ENCODE measurements around the gene SCN7A.
"Not testable (repeated sequence)": the region's sequence is repeated elsewhere in the genome, so short reads cannot be mapped to it uniquely, and the experiment has no call there.

Gene SCN7A

DNA sequence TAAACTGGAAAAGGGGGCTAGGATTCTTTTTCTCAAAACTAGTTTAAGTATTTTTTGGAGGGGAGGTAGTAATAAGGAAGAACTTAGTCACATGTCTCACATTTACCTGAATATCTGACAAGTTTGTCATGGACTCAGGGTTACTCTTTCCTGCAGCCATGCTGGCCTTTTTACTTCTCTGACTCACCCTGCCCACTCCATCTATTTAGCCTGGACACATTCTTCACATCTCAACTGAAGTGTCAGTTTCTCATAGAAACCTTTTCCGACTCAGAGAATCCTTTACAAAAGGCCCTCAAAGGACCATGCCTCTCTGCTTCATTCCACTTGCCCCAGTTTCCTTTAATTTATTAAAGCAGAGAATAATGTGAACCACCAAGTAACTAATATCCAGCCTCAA lies 42.6 kb downstream of the SCN7A start:
- no peak for DNase-seq

DNA sequence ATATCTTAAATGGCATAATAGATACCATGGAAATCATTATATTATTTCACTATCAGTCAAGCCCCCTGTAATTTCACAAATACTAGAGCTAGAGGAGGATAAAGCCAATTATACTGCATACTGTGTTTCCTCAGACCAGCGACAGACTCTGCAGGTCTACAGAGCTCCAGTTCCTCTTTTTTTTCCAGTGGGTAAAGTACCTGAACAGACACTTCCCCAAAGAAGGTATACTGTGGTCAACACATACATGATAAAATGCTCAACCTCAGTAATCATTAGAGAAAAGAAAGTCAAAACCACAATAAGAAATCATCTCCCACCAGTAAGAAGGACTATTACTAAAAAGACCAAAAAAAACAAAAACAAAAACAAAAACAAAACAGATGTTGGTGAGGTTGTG lies 44.6 kb downstream of the SCN7A start:
- no peak for DNase-seq

DNA sequence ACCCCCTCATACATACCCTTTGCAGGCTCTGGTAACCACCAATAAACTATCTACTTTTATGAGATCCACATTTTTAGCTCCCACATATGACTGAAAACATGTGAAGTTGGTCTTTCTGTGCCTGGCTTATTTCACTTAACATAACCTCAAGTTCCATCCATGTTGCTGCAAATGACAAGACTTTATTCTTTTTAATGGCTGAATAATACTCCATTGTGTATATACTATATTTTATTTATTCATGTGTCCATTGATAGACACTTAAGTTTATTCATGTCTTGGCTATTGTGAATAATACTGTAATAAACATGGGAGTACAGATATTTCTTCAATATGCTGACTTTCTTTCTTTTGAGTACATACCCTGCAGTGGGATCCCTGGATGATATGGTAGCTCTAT lies 45.9 kb downstream of the SCN7A start:
- no peak for DNase-seq

DNA sequence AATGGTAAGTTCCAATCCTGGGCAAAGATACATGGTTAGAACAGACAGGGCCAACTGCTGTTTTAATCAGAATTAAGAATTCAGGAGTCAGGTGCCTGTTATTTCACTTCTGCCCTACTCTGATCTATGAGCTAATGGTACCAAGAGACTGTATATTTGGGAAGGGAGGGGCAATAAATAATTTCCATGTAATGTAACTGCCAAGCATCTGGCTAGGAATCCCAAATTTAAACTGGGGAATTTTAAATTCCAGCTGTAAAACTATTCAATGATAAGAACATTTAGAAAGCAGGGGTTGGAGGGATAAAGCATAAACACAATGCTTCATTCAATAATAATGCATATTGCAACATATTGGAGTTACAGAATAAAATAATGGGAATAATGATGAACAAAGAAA lies 49.7 kb downstream of the SCN7A start:
- no peak for DNase-seq

DNA sequence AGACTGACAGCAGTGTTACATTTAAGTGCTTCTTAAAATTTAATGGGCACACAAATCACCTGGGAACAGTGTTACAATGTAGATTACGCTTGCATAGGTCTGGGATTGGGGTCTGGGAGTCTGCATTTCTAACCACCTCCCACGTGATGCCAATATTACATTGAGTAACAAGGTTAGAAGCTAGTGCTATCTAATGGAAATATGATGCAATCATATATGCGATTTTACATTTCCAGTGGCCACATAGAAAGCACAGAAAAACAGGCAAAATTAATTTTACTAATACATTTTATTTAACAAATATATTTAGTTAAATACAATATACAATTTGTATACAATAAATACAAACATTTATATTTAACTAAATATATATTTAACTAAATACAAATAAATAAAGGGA lies 53.7 kb downstream of the SCN7A start:
- DNase-seq: no peak

DNA sequence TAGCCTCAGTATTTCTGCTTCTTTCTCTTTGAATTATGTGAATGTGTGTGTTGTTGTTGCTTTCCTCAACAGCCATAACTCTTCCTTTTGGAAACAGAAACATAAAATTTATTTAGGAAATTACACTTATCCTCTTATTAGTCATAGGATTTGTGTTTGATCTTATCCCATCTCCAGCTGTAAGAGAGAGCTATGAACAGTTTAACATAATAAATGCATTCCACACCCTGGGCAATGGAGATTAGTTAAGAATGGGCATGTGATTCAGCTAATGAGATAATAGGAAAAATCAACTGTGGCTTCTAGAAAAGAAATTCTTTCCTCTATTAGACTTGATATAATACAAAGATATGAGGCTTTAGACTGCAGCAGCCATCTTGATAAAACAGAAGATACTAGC lies 55.0 kb downstream of the SCN7A start:
- no peak for DNase-seq

DNA sequence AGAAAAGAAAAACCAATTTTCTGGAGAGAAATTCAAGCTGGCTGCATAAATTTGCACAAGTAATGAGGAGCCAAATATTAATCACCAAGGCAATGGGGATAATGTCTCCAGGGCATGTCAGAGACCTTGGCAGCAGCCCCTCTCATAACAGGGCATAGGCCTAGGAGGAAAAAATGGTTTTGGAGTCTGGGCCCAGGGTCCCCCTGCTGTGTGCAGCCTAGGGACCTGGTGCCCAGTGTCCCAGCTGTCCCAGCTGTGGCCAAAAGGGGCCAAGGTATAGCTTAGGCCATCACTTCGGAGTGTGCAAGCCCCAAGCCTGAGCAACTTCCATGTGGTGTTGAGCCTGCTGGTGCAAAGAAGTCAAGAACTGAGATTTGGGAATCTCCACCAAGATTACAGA lies 57.1 kb downstream of the SCN7A start:
- no peak for DNase-seq

DNA sequence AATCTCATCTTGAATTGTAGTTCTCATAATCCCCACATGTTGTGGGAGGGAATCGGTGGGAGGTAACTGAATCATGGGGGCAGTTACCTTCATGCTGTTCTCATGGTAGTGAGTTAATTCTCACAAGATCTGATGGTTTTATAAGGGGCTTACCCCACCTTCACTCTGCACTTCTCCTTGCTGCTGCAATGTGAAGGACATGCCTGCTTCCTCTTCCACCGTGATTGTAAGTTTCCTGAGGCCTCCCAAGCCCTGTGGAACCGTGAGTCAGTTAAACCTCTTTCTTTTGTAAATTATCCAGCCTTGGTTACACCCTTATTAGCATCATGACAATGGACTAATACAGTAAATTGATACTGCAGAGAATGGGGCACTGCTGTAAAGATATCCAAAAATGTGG lies 57.9 kb downstream of the SCN7A start:
- DNase-seq: no peak

DNA sequence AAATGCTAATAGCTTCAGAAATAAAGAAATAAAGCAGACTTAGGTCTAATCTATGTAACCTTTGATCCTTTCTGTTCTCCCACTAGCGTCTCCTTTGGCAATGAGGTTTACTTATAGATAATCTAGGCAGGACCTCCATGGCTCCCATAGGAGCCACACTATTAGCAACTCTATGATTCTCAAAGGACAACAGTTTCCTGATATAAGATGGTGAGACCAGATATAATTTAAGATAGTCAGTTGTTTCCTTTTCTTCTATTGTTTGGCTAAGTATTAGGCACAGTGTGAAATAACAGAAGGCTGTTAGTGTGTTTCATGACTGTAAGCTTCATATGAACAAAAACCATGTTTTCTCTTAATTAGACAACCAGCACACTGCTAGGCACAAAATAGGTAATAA lies 59.6 kb downstream of the SCN7A start:
- DNase-seq: no peak

DNA sequence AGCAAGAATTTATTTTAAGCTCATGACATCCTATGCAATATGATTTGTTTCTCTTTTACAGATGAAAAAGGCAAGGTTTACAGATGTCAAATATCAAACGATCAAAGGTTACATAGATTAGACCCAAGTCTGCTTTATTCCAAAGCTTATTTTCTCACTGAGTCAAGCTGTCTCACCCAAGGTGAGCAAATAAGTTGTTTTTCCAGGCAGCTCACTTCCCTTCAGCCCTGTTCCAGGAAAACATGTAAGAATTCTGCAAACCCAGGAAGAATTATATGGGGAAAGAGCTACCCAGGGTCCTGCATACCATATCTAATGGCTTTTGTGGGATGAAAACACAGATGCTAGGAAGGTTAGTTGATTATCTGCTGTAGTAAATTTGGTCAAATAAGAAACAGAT lies 60.6 kb downstream of the SCN7A start:
- DNase-seq: no peak

DNA sequence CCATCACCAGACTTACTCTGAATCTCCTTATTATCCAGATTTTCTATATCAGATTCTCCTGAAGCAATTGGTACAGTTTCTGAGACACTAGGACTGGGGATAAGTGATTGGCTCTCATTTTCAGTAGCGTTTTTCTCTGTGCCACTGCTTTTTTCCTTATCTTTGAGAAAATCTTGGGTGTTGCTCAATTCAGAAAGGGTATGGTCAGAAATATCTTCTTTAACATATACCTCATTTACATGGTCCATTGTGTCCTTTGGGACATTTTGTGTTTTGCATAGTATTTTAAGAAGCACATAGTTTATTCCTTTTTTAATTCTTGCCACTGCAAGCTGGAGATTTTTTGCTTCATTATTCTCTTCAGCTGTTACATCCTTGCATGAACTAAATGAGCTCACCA lies 61.7 kb downstream of the SCN7A start:
- no peak for DNase-seq

DNA sequence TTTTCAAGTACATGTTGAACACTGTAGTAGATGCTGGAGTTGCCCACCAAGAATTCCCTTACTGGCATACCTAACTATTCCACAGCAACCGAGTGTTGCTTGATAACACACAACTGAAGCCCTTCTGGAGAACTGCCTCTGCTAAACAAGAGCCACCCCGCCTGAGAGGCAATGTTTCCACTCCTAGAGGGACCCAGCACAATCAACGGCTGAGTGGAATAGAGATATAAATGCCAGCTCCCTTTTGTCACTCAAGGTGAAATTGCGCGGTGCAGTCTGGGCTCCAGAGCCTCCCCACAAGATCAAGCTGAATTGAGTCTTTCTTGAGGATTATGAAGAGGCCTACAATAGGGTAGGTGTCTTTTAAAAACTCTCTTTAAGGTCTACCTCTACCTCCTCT lies 69.2 kb downstream of the SCN7A start:
- no peak for DNase-seq

DNA sequence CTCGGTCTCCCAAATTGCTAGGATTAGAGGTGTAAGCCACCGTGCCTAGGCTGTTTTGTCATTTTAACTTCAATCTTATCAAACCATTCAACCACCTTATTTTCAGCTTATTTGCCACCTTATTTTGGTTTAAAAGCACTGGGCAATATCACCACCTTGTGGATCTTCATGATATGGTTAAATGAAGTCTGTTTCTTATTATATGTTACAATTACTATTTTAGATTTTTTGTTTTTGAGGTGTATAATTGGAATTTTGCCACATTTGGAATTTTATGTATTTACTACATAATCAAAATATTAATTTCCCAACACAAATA lies 74.5 kb downstream of the SCN7A start:
- DNase-seq: no peak

DNA sequence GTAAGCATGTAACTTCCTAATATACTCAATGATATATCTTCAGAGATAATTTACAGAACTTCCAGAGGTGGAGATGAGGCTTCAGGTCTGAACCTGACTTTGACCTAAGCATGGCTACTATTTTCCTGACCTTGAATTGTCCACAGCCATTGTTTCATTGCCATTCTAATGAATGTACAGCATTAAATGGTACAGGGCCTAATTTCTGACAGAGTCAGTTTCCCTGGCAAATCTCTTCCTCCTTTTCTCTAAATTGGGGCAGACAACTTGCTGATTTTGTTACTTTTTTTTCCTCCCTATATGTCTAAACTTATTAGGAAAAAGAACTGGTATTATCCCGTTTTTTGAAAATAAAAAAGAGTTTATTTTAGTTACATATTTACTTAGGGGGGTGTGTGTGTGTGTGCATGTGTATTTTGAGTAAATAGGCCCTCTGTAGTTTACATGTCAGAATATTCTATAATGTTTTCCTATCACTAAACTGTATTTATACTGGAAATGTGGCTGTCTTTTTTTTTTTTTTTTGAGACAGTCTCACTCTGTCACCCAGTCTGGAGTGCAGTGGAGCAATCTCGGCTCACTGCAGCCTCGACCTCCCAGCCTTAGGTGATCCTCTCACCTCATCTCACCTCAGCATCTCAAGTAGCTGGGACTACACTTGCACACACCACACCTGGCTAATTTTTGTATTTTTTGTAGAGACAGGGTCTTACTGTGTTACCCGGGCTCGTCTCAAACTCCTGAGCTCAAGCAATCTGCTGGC lies 75.0 kb downstream of the SCN7A start:
- DNase-seq: no peak

DNA sequence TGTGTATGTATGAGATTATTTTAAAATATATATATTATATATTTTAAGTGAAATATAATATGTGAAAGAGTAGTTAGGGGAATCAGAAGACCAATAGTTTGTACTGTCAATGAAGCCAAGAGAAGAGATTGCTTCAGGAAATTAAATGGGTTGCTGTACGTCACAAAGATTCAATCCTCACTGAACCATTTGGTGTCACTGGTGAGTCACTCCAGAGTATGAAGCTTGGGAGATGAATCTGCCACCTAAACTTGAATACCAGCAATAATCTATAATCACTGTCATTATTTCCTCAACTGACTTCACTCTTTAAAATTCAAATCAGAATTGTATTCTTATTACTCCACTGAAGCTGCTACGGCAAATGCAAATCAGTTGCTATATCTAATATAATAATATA lies 76.4 kb downstream of the SCN7A start:
- DNase-seq: no peak

DNA sequence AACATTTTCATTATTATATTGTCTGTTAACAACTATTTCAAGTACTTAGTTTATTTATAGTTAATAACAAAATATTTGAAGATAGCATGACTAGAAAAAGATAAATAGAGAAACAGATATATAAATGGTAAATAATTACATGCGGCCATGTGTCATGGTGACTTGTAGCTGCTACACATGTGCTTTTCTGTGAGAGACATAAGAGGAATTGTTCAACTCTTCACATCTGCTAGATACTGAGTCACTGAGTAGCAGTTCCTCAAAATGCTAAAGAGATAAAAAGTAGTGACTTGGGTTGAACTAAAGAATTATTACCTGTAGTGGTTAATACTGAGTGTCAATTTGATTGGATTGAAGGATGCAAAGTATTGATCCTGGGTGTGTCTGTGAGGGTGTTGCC lies 80.8 kb downstream of the SCN7A start:
- no peak for DNase-seq

DNA sequence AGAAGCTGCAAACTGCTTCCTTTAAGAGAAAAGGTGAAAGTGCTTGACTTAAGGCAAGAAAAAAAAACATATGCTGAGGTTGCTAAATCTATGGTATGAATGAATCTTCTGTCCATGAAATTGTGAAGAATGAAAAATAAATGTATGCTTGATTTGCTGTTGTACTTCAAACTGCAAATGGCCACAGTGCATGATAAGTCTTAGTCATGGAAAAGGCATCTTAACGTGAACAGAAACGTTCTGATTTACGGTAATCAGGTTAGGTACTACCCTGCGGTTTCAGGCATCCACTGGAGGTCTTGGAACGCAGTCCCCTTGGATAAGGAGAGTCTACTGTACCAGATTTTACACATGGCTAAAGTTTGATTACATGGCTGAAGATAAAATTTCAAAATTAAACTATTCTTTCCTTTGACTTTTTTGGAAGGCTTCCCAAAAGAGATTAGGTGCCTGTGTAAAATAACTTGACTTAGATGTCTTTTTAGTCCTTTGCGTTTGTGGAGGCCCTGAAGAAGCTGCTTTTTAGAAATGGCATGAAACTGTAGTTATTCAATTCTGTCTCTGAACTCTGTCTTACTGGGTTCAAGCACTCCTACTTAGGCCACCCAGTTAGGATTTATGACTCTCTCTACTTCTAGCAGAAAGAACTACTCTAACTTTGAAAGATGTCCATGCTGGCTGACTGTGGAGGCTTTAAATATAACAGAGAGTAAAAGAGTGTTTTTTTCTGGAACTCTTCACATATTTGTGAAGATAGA lies 82.4 kb downstream of the SCN7A start:
- DNase-seq: no peak

DNA sequence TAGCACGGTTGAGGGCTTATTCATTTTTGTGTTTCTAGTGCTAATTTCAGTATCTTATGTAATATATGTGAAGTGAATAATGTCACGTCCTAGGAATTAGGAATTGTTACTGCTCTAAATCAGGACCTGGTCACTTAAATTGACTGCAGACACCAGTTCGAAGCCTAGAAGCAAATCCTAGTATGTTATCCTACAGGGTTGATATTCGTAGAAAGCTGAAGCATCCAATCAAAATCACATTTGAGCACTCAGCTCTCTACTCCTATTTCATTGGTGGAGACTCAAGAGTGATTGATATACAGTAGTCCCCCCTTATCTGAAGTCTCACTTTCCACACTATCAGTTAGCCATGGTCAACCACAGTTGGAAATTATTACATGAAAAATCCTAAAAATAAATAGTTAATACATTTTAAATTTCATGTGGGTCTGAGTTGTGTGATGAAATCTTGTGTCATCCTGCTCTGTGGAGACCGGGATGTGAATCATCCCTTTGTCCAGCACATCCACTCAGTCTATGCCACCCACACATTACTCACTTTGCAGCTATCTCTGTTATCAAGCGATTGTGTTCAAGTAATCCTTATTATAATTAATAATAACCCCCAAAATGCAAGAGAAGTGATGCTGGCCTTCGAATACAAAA lies 83.1 kb downstream of the SCN7A start:
- DNase-seq: no peak

DNA sequence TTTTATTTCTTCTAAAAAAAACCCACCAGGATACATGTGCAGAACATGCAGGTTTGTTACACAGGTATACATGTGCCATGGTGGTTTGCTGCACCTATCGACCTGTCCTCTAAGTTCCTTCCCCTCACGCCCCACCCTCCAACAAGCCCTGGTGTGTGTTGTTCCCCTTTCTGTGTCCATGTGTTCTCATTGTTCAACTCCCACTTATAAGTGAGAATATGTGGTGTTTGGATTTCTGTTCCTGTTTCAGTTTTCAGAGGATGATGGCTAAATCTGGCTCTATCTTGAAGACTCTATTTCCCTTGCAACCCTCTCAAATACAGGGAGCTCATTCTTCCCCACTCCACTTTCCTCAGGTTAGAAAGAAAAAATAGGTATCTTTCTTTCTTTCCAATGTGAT lies 86.3 kb downstream of the SCN7A start:
- DNase-seq: not testable (repeated sequence)

DNA sequence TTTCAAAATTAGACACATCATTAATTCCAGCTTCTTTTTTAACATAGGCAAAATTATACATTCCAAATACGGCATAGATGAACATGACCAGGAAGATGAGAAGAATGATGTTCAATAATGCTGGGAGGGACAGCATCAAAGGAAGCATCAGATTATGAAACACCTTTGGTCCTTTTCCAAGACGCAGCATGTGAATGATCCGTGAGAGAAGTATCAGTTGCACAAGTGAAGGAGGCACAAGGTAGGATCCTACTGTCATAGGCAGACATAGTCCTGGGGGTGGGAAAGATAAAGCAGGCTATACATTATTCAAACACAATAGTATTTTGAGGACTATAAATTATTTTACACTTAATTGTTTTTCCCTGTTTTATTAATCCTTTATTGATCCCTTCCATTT lies 87.7 kb downstream of the SCN7A start:
- DNase-seq: no peak

DNA sequence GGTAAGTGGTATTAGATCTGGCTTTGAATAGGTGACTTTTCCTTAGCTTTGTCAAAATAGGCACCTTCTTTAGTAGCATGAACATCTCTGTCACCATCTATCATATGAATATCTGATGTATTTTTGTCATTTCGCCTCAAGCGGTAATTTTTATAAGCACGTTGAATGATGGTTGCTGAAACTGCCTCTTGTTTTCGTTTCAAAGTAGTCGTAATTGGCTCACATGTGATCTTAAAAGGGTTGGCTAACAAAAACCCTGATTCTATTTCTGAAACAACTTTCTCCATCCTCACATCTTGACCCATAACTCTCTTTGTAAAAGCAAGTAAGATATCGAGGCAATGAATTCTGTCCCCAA lies 88.5 kb downstream of the SCN7A start:
- DNase-seq: no peak

DNA sequence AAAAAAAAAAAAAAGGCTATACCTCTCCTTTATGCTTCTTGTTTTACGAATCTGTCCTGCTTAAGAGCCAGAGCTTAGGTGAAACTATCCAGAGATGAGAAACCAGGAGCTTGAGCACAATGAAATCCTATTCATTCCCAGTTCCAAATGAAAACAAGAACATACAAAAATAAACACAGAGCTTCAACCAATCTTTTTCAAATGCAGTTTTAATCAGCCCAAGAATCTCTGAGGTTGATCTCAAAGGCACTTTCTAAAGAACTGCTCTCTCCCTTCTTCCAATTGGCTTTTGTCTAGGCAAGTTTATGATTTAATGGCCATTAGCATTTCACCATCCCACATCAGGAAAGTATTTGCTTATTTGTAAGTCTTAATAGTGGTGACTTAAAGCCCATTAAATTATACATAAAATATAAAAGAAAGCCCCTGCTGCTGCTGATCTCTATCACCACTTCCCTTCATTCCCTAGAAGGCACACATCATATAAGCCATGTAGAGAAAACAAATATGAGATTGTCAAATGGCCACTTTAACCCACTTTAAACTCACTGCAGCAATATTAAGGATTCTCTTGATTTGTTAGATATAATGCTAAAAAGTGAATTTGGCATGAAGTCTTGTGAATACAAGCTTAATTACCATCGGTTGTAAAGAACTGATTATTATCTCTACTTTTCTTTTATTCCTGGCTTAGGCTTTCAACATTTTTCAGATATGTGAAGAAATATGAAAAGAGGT lies 89.0 kb downstream of the SCN7A start:
- DNase-seq: no peak

DNA sequence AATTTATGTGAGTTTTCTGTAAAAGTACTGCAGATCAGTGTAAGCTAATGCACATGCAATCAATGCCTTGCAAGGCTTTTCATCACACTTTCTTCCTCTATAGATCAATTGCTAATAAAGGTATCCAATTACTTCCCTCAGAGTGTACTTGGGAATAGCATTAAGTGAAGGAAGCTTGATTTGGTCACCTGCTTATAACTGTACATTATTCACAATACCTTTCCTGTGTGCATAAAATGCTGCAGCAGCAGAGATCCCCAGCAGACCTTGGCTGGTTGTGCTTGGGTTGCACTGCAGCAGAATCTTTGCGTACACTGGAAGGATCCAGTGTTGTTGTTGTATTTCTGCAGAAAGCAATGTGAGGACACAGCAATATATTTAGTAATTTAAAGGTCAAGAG lies 99.8 kb downstream of the SCN7A start:
- no peak for DNase-seq

DNA sequence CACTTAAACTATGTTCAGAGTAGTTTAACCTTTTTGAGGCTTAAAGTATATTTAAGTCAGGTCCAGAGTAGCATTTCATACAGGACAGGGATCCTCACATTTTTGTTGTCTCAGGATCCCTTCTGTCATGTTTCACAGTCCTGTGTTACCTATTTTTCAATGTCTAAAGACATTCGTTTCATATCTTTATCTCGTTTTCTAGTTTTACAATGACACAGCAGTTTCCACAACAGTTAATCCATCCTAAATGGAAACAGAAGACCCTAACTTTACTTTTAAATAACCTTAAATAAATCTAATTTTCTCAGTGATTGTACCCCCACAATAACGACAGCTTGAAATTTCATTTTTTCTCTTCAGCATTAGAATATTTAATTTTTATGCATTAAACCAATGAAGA lies 101.0 kb downstream of the SCN7A start:
- DNase-seq: no peak
